ENCODE results near the gene GNLY. TPM values are rescaled to one million over a fixed set of nuclear protein-coding genes. Genes with fewer than 3 reads are reported as not detected.

Gene GNLY
- total RNA-seq, 5 donors from 2014 or later (not counting 1 experiment from before 2014, with no cell fraction given), result 17.3 to 377 (median 82.9) TPM

DNA sequence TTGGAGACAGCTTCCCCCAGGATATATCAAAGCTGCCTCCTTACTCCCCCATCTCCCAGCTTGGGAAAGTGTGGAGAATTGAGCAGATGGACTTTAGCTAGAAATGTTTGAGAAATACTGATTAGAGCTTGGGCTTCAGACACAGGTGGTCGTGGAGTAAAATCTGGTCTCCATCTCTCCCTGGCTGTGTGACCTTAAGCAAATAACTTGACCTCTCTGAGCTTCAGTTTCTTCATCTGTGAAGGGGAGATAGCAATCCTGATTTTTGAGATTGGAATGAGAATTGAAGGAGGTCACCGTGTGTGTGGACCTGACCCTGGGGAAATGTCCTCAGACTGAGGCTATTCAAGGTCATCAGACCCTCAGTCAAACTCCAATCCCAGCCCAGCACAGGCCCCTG is 3.6 kb downstream of the GNLY start:
- H3K27me3 Mint-ChIP-seq, result no peaks in the 10 kb centered on the region
- no peak overlapping the region for H3K27ac Mint-ChIP-seq
- WGBS (ENCODE audit: insufficient coverage), result 100% methylated on average over 1 of the region's 2 CpGs

DNA sequence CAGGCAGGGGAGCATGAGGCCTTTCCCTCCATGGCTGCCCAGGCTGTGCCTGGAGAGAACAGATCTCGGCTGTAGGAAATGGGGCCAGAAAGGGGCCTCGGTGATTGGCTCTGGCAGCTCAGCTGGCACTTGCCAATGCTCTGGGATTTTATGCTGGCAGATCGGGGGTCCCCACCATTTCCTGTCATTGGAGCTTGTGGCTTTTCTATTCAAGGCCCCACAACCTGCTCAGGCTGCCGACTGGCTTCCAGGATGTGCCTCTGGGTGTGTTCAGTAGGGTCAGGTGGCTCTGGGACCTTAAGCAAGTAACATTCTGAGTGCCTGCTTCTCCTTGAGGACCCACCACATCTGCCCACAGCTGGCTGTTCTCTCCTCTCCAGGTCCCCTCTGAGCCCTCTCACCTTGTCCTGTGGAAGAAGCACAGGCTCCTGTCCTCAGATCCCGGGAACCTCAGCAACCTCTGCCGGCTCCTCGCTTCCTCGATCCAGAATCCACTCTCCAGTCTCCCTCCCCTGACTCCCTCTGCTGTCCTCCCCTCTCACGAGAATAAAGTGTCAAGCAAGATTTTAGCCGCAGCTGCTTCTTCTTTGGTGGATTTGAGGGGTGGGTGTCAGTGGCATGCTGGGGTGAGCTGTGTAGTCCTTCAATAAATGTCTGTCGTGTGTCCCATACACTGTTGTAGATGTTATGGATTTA is 4.2 kb downstream of the GNLY start:
- POLR2A ChIA-PET, result no interaction called here
- H3K4me1 Mint-ChIP-seq, result peaks cover 3 to 14% (median 3%) of the 10 kb centered on the region in 3 donors
- no peak overlapping the region for H3K27ac Mint-ChIP-seq
- no peaks in the 10 kb centered on the region for H3K27me3 Mint-ChIP-seq
- Histone ChIP-seq H3K9me3 (no peaks in the 10 kb centered on the region), H3K4me1 (ENCODE audit: control insufficient read depth in 1 of 2, extremely low read depth in 1 of 2, insufficient read depth in 2 of 2, low read length in 2 of 2) (peaks cover 0 to 15% of the 10 kb centered on the region in 2 experiments), H3K36me3 (ENCODE audit: control insufficient read depth in 2 of 2, extremely low read depth in 1 of 2, insufficient read depth in 1 of 2, low read length in 1 of 2) (no peaks in the 10 kb centered on the region), H3K4me3 (ENCODE audit: control insufficient read depth in 1 of 2, extremely low read depth in 1 of 2, low read length in 1 of 2) (peak overlapping the region in 1 of 2 donors; percentile 41), H3K27me3 (replicated peaks in 1 of 2; ENCODE audit: control insufficient read depth in 2 of 2, extremely low read depth in 1 of 2, insufficient read depth in 2 of 2, low read length in 1 of 2) (peaks cover 0 to 11% of the 10 kb centered on the region in 2 experiments), H3K27ac (ENCODE audit: low read length) (no peak overlapping the region)
- DNase-seq (no peak), ATAC-seq (replicated peaks in 1 of 4) (no peak)
- WGBS (ENCODE audit: insufficient coverage), result 41% methylated on average over 4 of the region's 11 CpGs
- CTCF ChIA-PET, result no interaction called here
- no peaks in the 10 kb centered on the region for H3K9me3 Mint-ChIP-seq
- no peak overlapping the region for H3K4me3 Mint-ChIP-seq
- H3K36me3 Mint-ChIP-seq, result no peaks in the 10 kb centered on the region

More for the DNA sequence above, 3.6 kb downstream of the GNLY start:
- Histone ChIP-seq H3K27me3 (replicated peaks in 1 of 2; ENCODE audit: control insufficient read depth in 2 of 2, extremely low read depth in 1 of 2, insufficient read depth in 2 of 2, low read length in 1 of 2) (peaks cover 0 to 11% of the 10 kb centered on the region in 2 experiments), H3K4me1 (ENCODE audit: control insufficient read depth in 1 of 2, extremely low read depth in 1 of 2, insufficient read depth in 2 of 2, low read length in 2 of 2) (peaks cover 0 to 19% of the 10 kb centered on the region in 2 experiments), H3K36me3 (ENCODE audit: control insufficient read depth in 2 of 2, extremely low read depth in 1 of 2, insufficient read depth in 1 of 2, low read length in 1 of 2) (no peaks in the 10 kb centered on the region), H3K4me3 (ENCODE audit: control insufficient read depth in 1 of 2, extremely low read depth in 1 of 2, low read length in 1 of 2) (peak overlapping the region in 1 of 2 donors; percentile 41), H3K27ac (ENCODE audit: low read length) (no peak overlapping the region), H3K9me3 (no peaks in the 10 kb centered on the region)
- ATAC-seq (replicated peaks in 1 of 4) (no peak), DNase-seq (no peak)
- no peaks in the 10 kb centered on the region for H3K9me3 Mint-ChIP-seq
- CTCF ChIA-PET, result no interaction called here
- no peak overlapping the region for H3K4me3 Mint-ChIP-seq
- H3K4me1 Mint-ChIP-seq, result peaks cover 0 to 8% (median 3%) of the 10 kb centered on the region in 3 donors
- no peaks in the 10 kb centered on the region for H3K36me3 Mint-ChIP-seq
- POLR2A ChIA-PET, result no interaction called here

GRCh38 chr2:85698880-85699254 is 4.7 kb downstream of the GNLY start:
- no peak for ATAC-seq (replicated peaks in 1 of 4)
- Histone ChIP-seq H3K27me3 (replicated peaks in 1 of 2; ENCODE audit: control insufficient read depth in 2 of 2, extremely low read depth in 1 of 2, insufficient read depth in 2 of 2, low read length in 1 of 2) (peaks cover 0 to 11% of the 10 kb centered on the region in 2 experiments), H3K9me3 (no peaks in the 10 kb centered on the region), H3K4me3 (ENCODE audit: control insufficient read depth in 1 of 2, extremely low read depth in 1 of 2, low read length in 1 of 2) (no peak overlapping the region), H3K4me1 (ENCODE audit: control insufficient read depth in 1 of 2, extremely low read depth in 1 of 2, insufficient read depth in 2 of 2, low read length in 2 of 2) (peaks cover 0 to 10% of the 10 kb centered on the region in 2 experiments), H3K36me3 (ENCODE audit: control insufficient read depth in 2 of 2, extremely low read depth in 1 of 2, insufficient read depth in 1 of 2, low read length in 1 of 2) (no peaks in the 10 kb centered on the region), H3K27ac (ENCODE audit: low read length) (no peak overlapping the region)
- peaks cover 3 to 13% (median 8%) of the 10 kb centered on the region in 3 donors for H3K4me1 Mint-ChIP-seq
- H3K36me3 Mint-ChIP-seq, result no peaks in the 10 kb centered on the region
- CTCF ChIA-PET, result no interaction called here
- POLR2A ChIA-PET, result no interaction called here
- no peaks in the 10 kb centered on the region for H3K27me3 Mint-ChIP-seq
- no peak for DNase-seq
- no peak overlapping the region for H3K4me3 Mint-ChIP-seq
- H3K9me3 Mint-ChIP-seq, result no peaks in the 10 kb centered on the region
- H3K27ac Mint-ChIP-seq, result no peak overlapping the region
- WGBS (ENCODE audit: insufficient coverage), result no CpG with 5 or more reads among the region's 8 CpGs

- ChIA-PET POLR2A (no interaction called here), CTCF (no interaction called here)
- Histone ChIP-seq H3K4me3 (ENCODE audit: control insufficient read depth in 1 of 2, extremely low read depth in 1 of 2, low read length in 1 of 2) (no peak overlapping the region), H3K36me3 (ENCODE audit: control insufficient read depth in 2 of 2, extremely low read depth in 1 of 2, insufficient read depth in 1 of 2, low read length in 1 of 2) (no peaks in the 10 kb centered on the region), H3K27ac (ENCODE audit: low read length) (no peak overlapping the region), H3K9me3 (no peaks in the 10 kb centered on the region), H3K4me1 (ENCODE audit: control insufficient read depth in 1 of 2, extremely low read depth in 1 of 2, insufficient read depth in 2 of 2, low read length in 2 of 2) (peaks cover 0 to 9% of the 10 kb centered on the region in 2 experiments), H3K27me3 (replicated peaks in 1 of 2; ENCODE audit: control insufficient read depth in 2 of 2, extremely low read depth in 1 of 2, insufficient read depth in 2 of 2, low read length in 1 of 2) (peaks cover 0 to 11% of the 10 kb centered on the region in 2 experiments)
- Mint-ChIP-seq H3K27ac (peak overlapping the region in 1 of 2 donors; percentile 4), H3K9me3 (no peaks in the 10 kb centered on the region), H3K27me3 (no peaks in the 10 kb centered on the region), H3K4me1 (peaks cover 3 to 16% (median 8%) of the 10 kb centered on the region in 3 donors), H3K4me3 (no peak overlapping the region), H3K36me3 (no peaks in the 10 kb centered on the region)
- WGBS (ENCODE audit: insufficient coverage), result no CpG with 5 or more reads among the region's 1 CpG
- DNase-seq (no peak), ATAC-seq (replicated peaks in 1 of 4) (no peak)
Measured at GRCh38 chr2:85699325-85699724, 5.2 kb downstream of the GNLY start.

DNA sequence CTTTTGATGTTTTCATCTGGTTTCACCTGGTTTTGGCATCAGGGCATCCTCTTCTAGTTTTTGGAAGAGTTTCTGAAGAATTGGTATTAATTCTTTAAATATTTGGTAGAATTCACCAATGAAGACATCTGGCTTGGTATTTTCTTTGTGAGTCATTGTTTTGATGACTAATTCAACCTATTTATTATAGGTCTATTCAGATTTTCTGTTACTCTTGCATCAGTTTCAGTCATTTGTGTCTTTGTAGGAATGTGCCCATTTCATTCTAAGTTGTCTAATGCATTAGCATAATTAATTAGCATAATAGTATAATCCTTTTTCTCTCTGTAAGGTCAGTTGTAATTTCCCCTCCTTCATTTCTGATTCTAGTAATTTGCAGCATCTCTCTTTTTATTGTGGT is 8.0 kb downstream of the GNLY start:
- Histone ChIP-seq H3K4me3 (ENCODE audit: control insufficient read depth in 1 of 2, extremely low read depth in 1 of 2, low read length in 1 of 2) (no peak overlapping the region), H3K27me3 (replicated peaks in 1 of 2; ENCODE audit: control insufficient read depth in 2 of 2, extremely low read depth in 1 of 2, insufficient read depth in 2 of 2, low read length in 1 of 2) (peaks cover 0 to 16% of the 10 kb centered on the region in 2 experiments), H3K9me3 (no peaks in the 10 kb centered on the region), H3K4me1 (ENCODE audit: control insufficient read depth in 1 of 2, extremely low read depth in 1 of 2, insufficient read depth in 2 of 2, low read length in 2 of 2) (peaks cover 0 to 28% of the 10 kb centered on the region in 2 experiments), H3K27ac (ENCODE audit: low read length) (no peak overlapping the region), H3K36me3 (ENCODE audit: control insufficient read depth in 2 of 2, extremely low read depth in 1 of 2, insufficient read depth in 1 of 2, low read length in 1 of 2) (no peaks in the 10 kb centered on the region)
- ChIA-PET POLR2A (no interaction called here), CTCF (no interaction called here)
- Mint-ChIP-seq H3K27ac (no peak overlapping the region), H3K27me3 (peaks cover 1 to 6% of the 10 kb centered on the region in 2 donors), H3K9me3 (no peaks in the 10 kb centered on the region), H3K4me3 (no peak overlapping the region), H3K4me1 (peaks cover 15 to 38% (median 16%) of the 10 kb centered on the region in 3 donors), H3K36me3 (no peaks in the 10 kb centered on the region)
- no peak for ATAC-seq (replicated peaks in 1 of 4)
- no peak for DNase-seq

- Histone ChIP-seq H3K27me3 (replicated peaks in 1 of 2; ENCODE audit: control insufficient read depth in 2 of 2, extremely low read depth in 1 of 2, insufficient read depth in 2 of 2, low read length in 1 of 2) (peaks cover 0 to 13% of the 10 kb centered on the region in 2 experiments), H3K4me1 (ENCODE audit: control insufficient read depth in 1 of 2, extremely low read depth in 1 of 2, insufficient read depth in 2 of 2, low read length in 2 of 2) (peaks cover 0 to 28% of the 10 kb centered on the region in 2 experiments), H3K27ac (ENCODE audit: low read length) (no peak overlapping the region), H3K36me3 (ENCODE audit: control insufficient read depth in 2 of 2, extremely low read depth in 1 of 2, insufficient read depth in 1 of 2, low read length in 1 of 2) (no peaks in the 10 kb centered on the region), H3K9me3 (no peaks in the 10 kb centered on the region), H3K4me3 (ENCODE audit: control insufficient read depth in 1 of 2, extremely low read depth in 1 of 2, low read length in 1 of 2) (no peak overlapping the region)
- DNase-seq (no peak), ATAC-seq (replicated peaks in 1 of 4) (no peak)
- no peak overlapping the region for H3K4me3 Mint-ChIP-seq
- 58% methylated on average over 2 of the region's 4 CpGs for WGBS (ENCODE audit: insufficient coverage)
- no peaks in the 10 kb centered on the region for H3K36me3 Mint-ChIP-seq
- CTCF ChIA-PET, result interaction anchor here in 1 of 2 donors (0.6 to 1.0 kb wide), 2 partner anchors 66 to 71 kb away, joined by 3 to 4 read pairs; no protein-coding TSS in a partner anchor
- POLR2A ChIA-PET, result interaction anchor here in 1 of 2 donors (0.6 kb wide), 1 partner anchor 85 kb away, joined by 6 read pairs; no protein-coding TSS in a partner anchor
- no peaks in the 10 kb centered on the region for H3K9me3 Mint-ChIP-seq
- H3K27ac Mint-ChIP-seq, result peak overlapping the region in 1 of 2 donors; percentile 50
- peaks cover 3 to 7% of the 10 kb centered on the region in 2 donors for H3K27me3 Mint-ChIP-seq
- H3K4me1 Mint-ChIP-seq, result peaks cover 15 to 40% (median 18%) of the 10 kb centered on the region in 3 donors
Measured at GRCh38 chr2:85702800-85703199, 8.6 kb downstream of the GNLY start.
